H9 (cell line): ENCODE measurements around the gene ULK1. TPM values are rescaled to one million over a fixed set of nuclear protein-coding genes. Genes with fewer than 3 reads are reported as not detected.

Source experiments
- DNase-seq: peaks from one replicate; pipeline ENCODE4 v3.0.0-alpha.2; 2017
- H2AFZ ChIP-seq: one replicate; pipeline ENCODE4 v1.6.1; 2013; ENCODE audit warnings: mild to moderate bottlenecking, low read length, control low read depth, moderate library complexity
- H2AK5ac ChIP-seq: 2 replicates; pipeline ENCODE4 v1.6.1; 2013; ENCODE audit warnings: low read length, control low read depth, mixed read lengths; ENCODE audit not compliant: insufficient read length
- H2BK120ac ChIP-seq: one replicate; pipeline ENCODE4 v1.6.1; 2013; ENCODE audit warnings: low read depth, mild to moderate bottlenecking, low read length, control low read depth, inconsistent platforms; ENCODE audit not compliant: poor library complexity, severe bottlenecking
- H2BK12ac ChIP-seq: 2 replicates; pipeline ENCODE4 v1.6.1; 2013; ENCODE audit warnings: low read length, control low read depth, mixed read lengths, low read depth; ENCODE audit not compliant: insufficient read length
- H2BK15ac ChIP-seq: 2 replicates; pipeline ENCODE4 v1.6.1; 2013; ENCODE audit warnings: low read depth, low read length, control low read depth
- H2BK20ac ChIP-seq: one replicate; pipeline ENCODE4 v1.6.1; 2013; ENCODE audit warnings: low read depth, mild to moderate bottlenecking, low read length, control low read depth, inconsistent platforms; ENCODE audit not compliant: poor library complexity, severe bottlenecking
- H2BK5ac ChIP-seq: 2 replicates; pipeline ENCODE4 v1.6.1; 2013; ENCODE audit warnings: low read length, control low read depth, mixed read lengths; ENCODE audit not compliant: insufficient read length
- H3K14ac ChIP-seq: 2 replicates; pipeline ENCODE4 v1.6.1; 2013; ENCODE audit warnings: low read length, control low read depth; ENCODE audit not compliant: insufficient read depth
- H3K18ac ChIP-seq: 2 replicates; pipeline ENCODE4 v1.6.1; 2013; ENCODE audit warnings: low read depth, mild to moderate bottlenecking, mixed read lengths, low read length, control low read depth; ENCODE audit not compliant: insufficient read length
- H3K23ac ChIP-seq: 2 replicates; pipeline ENCODE4 v1.6.1; 2013; ENCODE audit warnings: low read length, control low read depth, mixed read lengths, low read depth; ENCODE audit not compliant: insufficient read length
- H3K23me2 ChIP-seq: 2 replicates; pipeline ENCODE4 v1.6.1; 2013; ENCODE audit warnings: low read depth, mild to moderate bottlenecking, mixed read lengths, low read length, control low read depth; ENCODE audit not compliant: insufficient read length, poor library complexity, severe bottlenecking
- H3K27ac ChIP-seq: 2 replicates; pipeline ENCODE4 v1.5.1; 2013; ENCODE audit warnings: low read length, control low read depth, mixed read lengths, low read depth; ENCODE audit not compliant: insufficient read length
- H3K27me3 ChIP-seq: 2 replicates; pipeline ENCODE4 v1.6.1; 2013; ENCODE audit warnings: low read length, control low read depth, inconsistent platforms; ENCODE audit not compliant: insufficient read depth
- H3K4ac ChIP-seq: 2 replicates; pipeline ENCODE4 v1.6.1; 2013; ENCODE audit warnings: low read depth, mild to moderate bottlenecking, control low read depth, inconsistent platforms, low read length, moderate library complexity
- H3K4me1 ChIP-seq: 2 replicates; pipeline ENCODE4 v1.6.1; 2013; ENCODE audit warnings: low read length, control low read depth, inconsistent platforms; ENCODE audit not compliant: insufficient read depth
- H3K4me2 ChIP-seq: 2 replicates; pipeline ENCODE4 v1.6.1; 2013; ENCODE audit warnings: low read length, control low read depth, mixed read lengths; ENCODE audit not compliant: insufficient read length, insufficient read depth
- H3K56ac ChIP-seq: 2 replicates; pipeline ENCODE4 v1.6.1; 2013; ENCODE audit warnings: low read depth, mild to moderate bottlenecking, mixed read lengths, low read length, control low read depth; ENCODE audit not compliant: insufficient read length
- H3K79me1 ChIP-seq: 2 replicates; pipeline ENCODE4 v1.6.1; 2013; ENCODE audit warnings: low read depth, mild to moderate bottlenecking, moderate library complexity, low read length, control low read depth, inconsistent platforms; ENCODE audit not compliant: insufficient read depth, poor library complexity, severe bottlenecking
- H3K79me2 ChIP-seq: 2 replicates; pipeline ENCODE4 v1.6.1; 2013; ENCODE audit warnings: low read length, control low read depth, inconsistent platforms; ENCODE audit not compliant: insufficient read depth
- H3K9ac ChIP-seq: 2 replicates; pipeline ENCODE4 v1.6.1; 2013; ENCODE audit warnings: low read length, control low read depth, mixed read lengths; ENCODE audit not compliant: insufficient read length; ENCODE audit errors: extremely low read depth
- H3K9me3 ChIP-seq: one replicate; pipeline ENCODE4 v1.6.1; 2013; ENCODE audit warnings: low read depth, low read length, inconsistent platforms; ENCODE audit not compliant: control insufficient read depth
- H3T11ph ChIP-seq: one replicate; pipeline ENCODE4 v1.6.1; 2013; ENCODE audit warnings: mild to moderate bottlenecking, low read length, control low read depth, inconsistent platforms
- H4K20me1 ChIP-seq: one replicate; pipeline ENCODE4 v1.6.1; 2013; ENCODE audit not compliant: control insufficient read depth, insufficient read length, insufficient read depth
- H4K5ac ChIP-seq: 2 replicates; pipeline ENCODE4 v1.6.1; 2013; ENCODE audit warnings: low read depth, mild to moderate bottlenecking, mixed read lengths, low read length, control low read depth; ENCODE audit not compliant: insufficient read length
- H4K8ac ChIP-seq: replicated peaks from 2 replicates; pipeline ENCODE4 v1.6.1; 2013; ENCODE audit warnings: low read length, control low read depth, mixed read lengths, low read depth; ENCODE audit not compliant: insufficient read length
- H4K91ac ChIP-seq: 2 replicates; pipeline ENCODE4 v1.6.1; 2013; ENCODE audit warnings: low read depth, mild to moderate bottlenecking, moderate library complexity, mixed read lengths, low read length, control low read depth; ENCODE audit not compliant: insufficient read length
- H3K27ac Mint-ChIP-seq, 3 experiments: 2 replicates in 2 of 3; 3 replicates in 1 of 3; pipeline ENCODE4 v1.8.0; 2020 to 2021; ENCODE audit warnings: mixed read lengths in 3 of 3, mild to moderate bottlenecking in 1 of 3, moderate library complexity in 1 of 3
- H3K27me3 Mint-ChIP-seq: 2 replicates; pipeline ENCODE4 v1.8.0; 2021; ENCODE audit warnings: low read depth, mild to moderate bottlenecking, moderate library complexity, mixed read lengths
- H3K36me3 Mint-ChIP-seq, 3 experiments: 2 replicates in 2 of 3; 3 replicates in 1 of 3; pipeline ENCODE4 v1.8.0; 2020 to 2021; ENCODE audit warnings: low read depth in 3 of 3, mixed read lengths in 3 of 3; ENCODE audit not compliant: insufficient read depth in 1 of 3
- H3K4me1 Mint-ChIP-seq, 2 experiments: 2 replicates each; pipeline ENCODE4 v1.8.0; 2020; ENCODE audit warnings: mixed read lengths in 2 of 2
- H3K4me3 Mint-ChIP-seq, 2 experiments: 2 replicates in 1 of 2; 3 replicates in 1 of 2; pipeline ENCODE4 v1.8.0; 2020 to 2021; ENCODE audit warnings: mild to moderate bottlenecking in 2 of 2, mixed read lengths in 2 of 2, moderate library complexity in 1 of 2
- H3K9me3 Mint-ChIP-seq, 2 experiments: 2 replicates in 1 of 2; 3 replicates in 1 of 2; pipeline ENCODE4 v1.8.0; 2020; ENCODE audit warnings: mild to moderate bottlenecking in 2 of 2, mixed read lengths in 2 of 2, moderate library complexity in 1 of 2
- CTCF ChIP-seq: fragments of 200-600 bp; sonication (generic); conservative IDR thresholded peaks from 3 replicates; pipeline ENCODE4 v1.8.0; 2021; ENCODE audit warnings: antibody characterized with exemption, mild to moderate bottlenecking
- WGBS: extraction: QIAGEN DNeasy Blood & Tissue Kit; methylation state at CpG from one replicate; pipeline ENCODE4 v1.1.7; 2013; ENCODE audit warnings: missing lambda C conversion rate, low lambda C conversion rate, mixed read lengths; ENCODE audit not compliant: insufficient read length; ENCODE audit errors: extremely low coverage; 5-methylcytosine and 5-hydroxymethylcytosine counted together
- total RNA-seq: library from RNA; stranded (reverse); gene quantifications from 2 replicates; pipeline ENCODE4 v1.2.1, GENCODE V29; 2021

ULK1 gene
- total RNA-seq, 1 experiment from 2014 or later = 57.2 TPM

GRCh38 chr12:131895640-131896079 is 1.2 kb downstream of the ULK1 start:
- peaks cover 9 to 16% (median 11%) of the 10 kb centered on the region in 3 experiments; a peak in 6 of 7 replicates for H3K36me3 Mint-ChIP-seq
- Histone ChIP-seq H2BK120ac (no peak overlapping the region), H3K27me3 (no peaks in the 10 kb centered on the region), H2AK5ac (no peak overlapping the region), H3K79me1 (no peaks in the 10 kb centered on the region), H4K5ac (no peak overlapping the region), H2BK5ac (no peak overlapping the region), H3K9me3 (no peaks in the 10 kb centered on the region), H3K23me2 (peaks cover 7% of the 10 kb centered on the region), H3K4me1 (no peaks in the 10 kb centered on the region), H4K91ac (no peak overlapping the region), H3K56ac (no peak overlapping the region), H2BK15ac (no peak overlapping the region), H3K4me2 (peak overlapping the region; percentile 61), H2BK20ac (no peak overlapping the region), H3T11ph (no peak overlapping the region), H2AFZ (no peak overlapping the region), H3K27ac (no peak overlapping the region), H3K4ac (no peak overlapping the region), H3K9ac (peak overlapping the region; percentile 6), H4K8ac (no peak overlapping the region), H4K20me1 (no peaks in the 10 kb centered on the region), H3K79me2 (no peaks in the 10 kb centered on the region), H3K23ac (no peak overlapping the region), H2BK12ac (no peak overlapping the region), H3K14ac (no peak overlapping the region), H3K18ac (no peak overlapping the region)
- peaks cover 11 to 23% of the 10 kb centered on the region in 2 experiments for H3K4me1 Mint-ChIP-seq
- no peak for TF ChIP-seq CTCF
- WGBS = no CpG with 5 or more reads among the region's 12 CpGs
- peak overlapping the region; percentile 75 to 88 for H3K4me3 Mint-ChIP-seq
- H3K9me3 Mint-ChIP-seq = peaks cover 0 to 3% of the 10 kb centered on the region in 2 experiments; a peak in 2 of 5 replicates
- peak overlapping the region; percentile 74 to 85 (median 80); a peak in 5 of 7 replicates for H3K27ac Mint-ChIP-seq
- peak; percentile 39 for DNase-seq
- H3K27me3 Mint-ChIP-seq = no peaks in the 10 kb centered on the region
